Measurements from ENCODE around the gene STAT6.
"Not testable (repeated sequence)": the region's sequence is repeated elsewhere in the genome, so short reads cannot be mapped to it uniquely, and the experiment has no call there.

DNA sequence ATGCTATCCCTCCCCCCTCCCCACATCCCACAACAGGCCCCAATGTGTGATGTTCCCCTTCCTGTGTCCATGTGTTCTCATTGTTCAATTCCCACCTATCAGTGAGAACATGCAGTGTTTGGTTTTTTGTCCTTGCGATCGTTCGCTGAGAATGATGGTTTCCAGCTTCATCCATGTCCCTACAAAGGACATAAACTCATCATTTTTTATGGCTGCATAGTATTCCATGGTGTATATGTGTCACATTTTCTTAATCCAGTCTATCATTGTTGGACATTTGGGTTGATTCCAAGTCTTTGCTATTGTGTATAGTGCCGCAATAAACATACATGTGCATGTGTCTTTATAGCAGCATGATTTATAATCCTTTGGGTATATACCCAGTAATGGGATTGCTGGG is 58.0 kb downstream of the STAT6 start:
- TF ChIP-seq EZH2phosphoT487 (IDR thresholded peaks at IDR 0.05; ENCODE audit: borderline replicate concordance) = not testable (repeated sequence)
- TF ChIP-seq, protein P1, sequence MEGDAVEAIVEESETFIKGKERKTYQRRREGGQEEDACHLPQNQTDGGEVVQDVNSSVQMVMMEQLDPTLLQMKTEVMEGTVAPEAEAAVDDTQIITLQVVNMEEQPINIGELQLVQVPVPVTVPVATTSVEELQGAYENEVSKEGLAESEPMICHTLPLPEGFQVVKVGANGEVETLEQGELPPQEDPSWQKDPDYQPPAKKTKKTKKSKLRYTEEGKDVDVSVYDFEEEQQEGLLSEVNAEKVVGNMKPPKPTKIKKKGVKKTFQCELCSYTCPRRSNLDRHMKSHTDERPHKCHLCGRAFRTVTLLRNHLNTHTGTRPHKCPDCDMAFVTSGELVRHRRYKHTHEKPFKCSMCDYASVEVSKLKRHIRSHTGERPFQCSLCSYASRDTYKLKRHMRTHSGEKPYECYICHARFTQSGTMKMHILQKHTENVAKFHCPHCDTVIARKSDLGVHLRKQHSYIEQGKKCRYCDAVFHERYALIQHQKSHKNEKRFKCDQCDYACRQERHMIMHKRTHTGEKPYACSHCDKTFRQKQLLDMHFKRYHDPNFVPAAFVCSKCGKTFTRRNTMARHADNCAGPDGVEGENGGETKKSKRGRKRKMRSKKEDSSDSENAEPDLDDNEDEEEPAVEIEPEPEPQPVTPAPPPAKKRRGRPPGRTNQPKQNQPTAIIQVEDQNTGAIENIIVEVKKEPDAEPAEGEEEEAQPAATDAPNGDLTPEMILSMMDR (conservative IDR thresholded peaks at IDR 0.05; ENCODE audit: low read length) = not testable (repeated sequence)
